A549 treated with GW870086 at 1 μM for 4 hours (cell line): ENCODE measurements around the gene ACP7. TPM values are rescaled to one million over a fixed set of nuclear protein-coding genes. Genes with fewer than 3 reads are reported as not detected.

ENCODE experiments used
- total RNA-seq: library from RNA; stranded (reverse); fragments of 200-300 nt; extraction: Qiagen RNA extraction; gene quantifications from 5 replicates; pipeline ENCODE4 v1.2.3, GENCODE V29; 2022; ENCODE audit warnings: low read depth

ACP7 gene, protein sequence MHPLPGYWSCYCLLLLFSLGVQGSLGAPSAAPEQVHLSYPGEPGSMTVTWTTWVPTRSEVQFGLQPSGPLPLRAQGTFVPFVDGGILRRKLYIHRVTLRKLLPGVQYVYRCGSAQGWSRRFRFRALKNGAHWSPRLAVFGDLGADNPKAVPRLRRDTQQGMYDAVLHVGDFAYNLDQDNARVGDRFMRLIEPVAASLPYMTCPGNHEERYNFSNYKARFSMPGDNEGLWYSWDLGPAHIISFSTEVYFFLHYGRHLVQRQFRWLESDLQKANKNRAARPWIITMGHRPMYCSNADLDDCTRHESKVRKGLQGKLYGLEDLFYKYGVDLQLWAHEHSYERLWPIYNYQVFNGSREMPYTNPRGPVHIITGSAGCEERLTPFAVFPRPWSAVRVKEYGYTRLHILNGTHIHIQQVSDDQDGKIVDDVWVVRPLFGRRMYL
- total RNA-seq, result 0.06 to 0.13 TPM (median 0.08 TPM) in 4 of 5 replicates, not detected in the other

DNA sequence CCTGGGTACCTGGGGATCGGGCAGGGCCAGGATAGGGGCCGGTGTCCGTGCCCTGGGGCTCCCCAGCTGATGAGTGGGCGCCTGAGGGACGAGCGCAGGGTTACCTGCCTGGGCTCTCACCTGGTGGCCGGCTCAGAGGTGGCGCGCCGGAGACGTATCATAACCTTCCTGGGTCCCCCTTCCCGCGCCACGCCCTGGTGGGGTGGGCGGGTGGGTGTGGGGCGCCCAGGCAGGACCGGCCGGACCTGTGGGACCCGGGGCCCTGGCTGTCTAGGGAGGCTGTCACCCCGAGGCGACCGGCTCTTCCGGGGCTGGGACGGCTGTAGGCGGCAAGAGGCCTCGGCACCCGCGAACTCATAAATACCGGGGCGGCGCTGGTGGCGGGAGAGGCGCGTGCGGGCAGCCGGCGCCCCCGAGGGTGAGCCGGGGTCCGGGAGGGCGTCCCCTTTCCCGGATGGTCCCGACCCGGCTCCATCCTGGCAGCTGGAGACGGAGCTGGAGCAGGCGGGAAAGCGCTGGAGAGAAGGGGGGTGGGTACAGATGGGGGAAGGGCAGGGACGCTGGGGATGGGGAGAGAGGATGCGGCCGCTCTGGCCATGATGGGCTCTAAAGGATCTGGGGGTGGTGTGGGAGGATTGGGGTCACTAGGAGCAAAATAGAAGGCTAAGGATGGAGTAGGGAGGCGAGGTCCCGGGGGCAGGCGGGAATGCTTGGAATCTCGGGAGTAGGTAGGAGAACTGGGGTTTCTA lies at the start of gene ACP7:
TSS of gene ACP7 (plus strand) at position 386 of the 749 bp plus-strand sequence. CDS start 902 bp downstream, outside the sequence.

GRCh38 chr19:39125554-39126311 lies 41.6 kb downstream of the ACP7 start, which contains the start of gene PAK4:
Gene PAK4 (plus strand): TSS chr19:39125786. CDS start chr19:39169554, 43,768 bp downstream.

Other genes with a start within 250 kb of the ACP7 start
- gene HNRNPL, start 234.4 kb upstream of the ACP7 start, total RNA-seq, result 305 to 358 TPM (median 332 TPM) in 5 replicates
- 1.6 to 3.6 TPM (median 2.6 TPM) in 5 replicates for gene RINL, start 206.1 kb upstream of the ACP7 start, total RNA-seq
- 28.3 to 37.7 TPM (median 35.8 TPM) in 5 replicates for gene SIRT2, start 184.8 kb upstream of the ACP7 start, total RNA-seq
- gene NFKBIB, start 184.4 kb upstream of the ACP7 start, total RNA-seq, result 58.8 to 116 TPM (median 98.0 TPM) in 5 replicates
- 0.37 to 0.77 TPM (median 0.52 TPM) in 4 of 5 replicates, not detected in the other for gene CCER2, start 172.2 kb upstream of the ACP7 start, total RNA-seq
- 52.7 to 58.8 TPM (median 54.7 TPM) in 5 replicates for gene SARS2, start 153.6 kb upstream of the ACP7 start, total RNA-seq
- gene MRPS12, start 153.4 kb upstream of the ACP7 start, total RNA-seq, result 222 to 326 TPM (median 280 TPM) in 5 replicates
- gene FBXO17, start 108.6 kb upstream of the ACP7 start, total RNA-seq, result 64.1 to 85.5 TPM (median 79.4 TPM) in 5 replicates
- gene FBXO27, start 51.8 kb upstream of the ACP7 start, total RNA-seq, result 2.8 to 4.4 TPM (median 3.9 TPM) in 5 replicates
- 91.5 to 118 TPM (median 110 TPM) in 5 replicates for gene PAK4, start 41.4 kb downstream of the ACP7 start, total RNA-seq
- gene NCCRP1, start 112.6 kb downstream of the ACP7 start, total RNA-seq, result 1.00 to 2.3 TPM (median 1.6 TPM) in 5 replicates
- not detected in 5 replicates for gene SYCN, start 119.9 kb downstream of the ACP7 start, total RNA-seq
- gene IFNL3, start 160.6 kb downstream of the ACP7 start, total RNA-seq, result not detected in 5 replicates
- not detected in 5 replicates for gene IFNL4, start 164.5 kb downstream of the ACP7 start, total RNA-seq
- not detected in 5 replicates for gene IFNL2, start 184.0 kb downstream of the ACP7 start, total RNA-seq
- gene IFNL1, start 212.0 kb downstream of the ACP7 start, total RNA-seq, result 0.27 TPM in 1 of 5 replicates, not detected in the others
- gene LRFN1, start 236.5 kb downstream of the ACP7 start, total RNA-seq, result 8.1 to 10.8 TPM (median 10.2 TPM) in 5 replicates